ENCODE data around the gene NPW.
A peak's percentile ranks its signal among the peaks of the same experiment; 100 is the strongest.

Gene NPW

DNA sequence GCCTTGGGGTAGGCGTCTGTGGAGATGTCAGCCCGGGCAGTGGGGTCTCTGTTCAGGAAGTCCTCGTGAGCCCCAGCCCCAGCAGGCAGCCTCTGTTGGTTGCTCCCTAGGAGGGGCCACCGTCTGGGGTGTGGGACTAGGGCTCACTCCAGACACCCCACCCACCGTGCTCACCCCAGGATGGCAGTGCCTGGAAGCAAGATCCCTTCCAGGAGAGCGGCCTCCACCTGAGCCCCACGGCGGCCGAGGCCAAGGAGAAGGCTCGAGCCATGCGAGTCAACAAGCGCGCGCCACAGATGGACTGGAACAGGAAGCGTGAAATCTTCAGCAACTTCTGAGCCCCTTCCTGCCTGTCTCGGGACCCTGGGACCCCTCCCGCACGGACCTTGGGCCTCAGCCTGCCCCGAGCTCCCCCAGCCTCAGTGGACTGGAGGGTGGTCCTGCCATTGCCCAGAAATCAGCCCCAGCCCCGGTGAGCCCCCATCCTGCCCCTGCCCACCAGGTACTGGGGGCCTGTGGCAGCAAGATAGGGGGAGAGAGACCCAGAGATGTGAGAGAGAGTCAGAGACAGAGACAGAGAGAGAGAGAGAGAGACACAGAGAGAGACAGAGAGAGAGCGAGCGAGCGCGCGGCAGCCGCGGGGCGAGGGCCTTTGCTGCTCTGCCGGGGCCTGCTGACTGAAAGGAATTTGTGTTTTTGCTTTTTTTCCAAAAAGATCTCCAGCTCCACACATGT is 18.2 kb downstream of the NPW start:
- H3K4me3 ChIP-seq (ENCODE audit: control insufficient read depth, low read depth, low read length) = no peak overlapping the region
- DNase-seq (ENCODE audit: low read depth) = no peak
- TF ChIP-seq, protein P1, sequence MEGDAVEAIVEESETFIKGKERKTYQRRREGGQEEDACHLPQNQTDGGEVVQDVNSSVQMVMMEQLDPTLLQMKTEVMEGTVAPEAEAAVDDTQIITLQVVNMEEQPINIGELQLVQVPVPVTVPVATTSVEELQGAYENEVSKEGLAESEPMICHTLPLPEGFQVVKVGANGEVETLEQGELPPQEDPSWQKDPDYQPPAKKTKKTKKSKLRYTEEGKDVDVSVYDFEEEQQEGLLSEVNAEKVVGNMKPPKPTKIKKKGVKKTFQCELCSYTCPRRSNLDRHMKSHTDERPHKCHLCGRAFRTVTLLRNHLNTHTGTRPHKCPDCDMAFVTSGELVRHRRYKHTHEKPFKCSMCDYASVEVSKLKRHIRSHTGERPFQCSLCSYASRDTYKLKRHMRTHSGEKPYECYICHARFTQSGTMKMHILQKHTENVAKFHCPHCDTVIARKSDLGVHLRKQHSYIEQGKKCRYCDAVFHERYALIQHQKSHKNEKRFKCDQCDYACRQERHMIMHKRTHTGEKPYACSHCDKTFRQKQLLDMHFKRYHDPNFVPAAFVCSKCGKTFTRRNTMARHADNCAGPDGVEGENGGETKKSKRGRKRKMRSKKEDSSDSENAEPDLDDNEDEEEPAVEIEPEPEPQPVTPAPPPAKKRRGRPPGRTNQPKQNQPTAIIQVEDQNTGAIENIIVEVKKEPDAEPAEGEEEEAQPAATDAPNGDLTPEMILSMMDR (conservative IDR thresholded peaks at IDR 0.05; ENCODE audit: control insufficient read depth, insufficient read depth, low read depth, low read length) = no peak

GRCh38 chr16:2038382-2039231 is 19.0 kb downstream of the NPW start:
- H3K4me3 ChIP-seq (ENCODE audit: control insufficient read depth, low read depth, low read length) = no peak overlapping the region
- DNase-seq (ENCODE audit: low read depth) = no peak
- TF ChIP-seq, protein P1 (conservative IDR thresholded peaks at IDR 0.05; ENCODE audit: control insufficient read depth, insufficient read depth, low read depth, low read length) = no peak

GRCh38 chr16:2039274-2040031 is 19.9 kb downstream of the NPW start:
- TF ChIP-seq, protein P1 (conservative IDR thresholded peaks at IDR 0.05; ENCODE audit: control insufficient read depth, insufficient read depth, low read depth, low read length) = no peak

GRCh38 chr16:2040041-2040786 is 20.6 kb downstream of the NPW start:
- TF ChIP-seq, protein P1 (conservative IDR thresholded peaks at IDR 0.05; ENCODE audit: control insufficient read depth, insufficient read depth, low read depth, low read length) = no peak
- no peak for DNase-seq (ENCODE audit: low read depth)
- no peak overlapping the region for H3K4me3 ChIP-seq (ENCODE audit: control insufficient read depth, low read depth, low read length)

More at GRCh38 chr16:2039274-2040031, 19.9 kb downstream of the NPW start:
- peak; percentile 58 for DNase-seq (ENCODE audit: low read depth)
- no peak overlapping the region for H3K4me3 ChIP-seq (ENCODE audit: control insufficient read depth, low read depth, low read length)

- no peak overlapping the region for H3K4me3 ChIP-seq (ENCODE audit: control insufficient read depth, low read depth, low read length)
- no peak for DNase-seq (ENCODE audit: low read depth)
- TF ChIP-seq, protein P1 (conservative IDR thresholded peaks at IDR 0.05; ENCODE audit: control insufficient read depth, insufficient read depth, low read depth, low read length) = no peak
Measured at GRCh38 chr16:2040787-2041522, 21.4 kb downstream of the NPW start.
